Measurements from ENCODE around the gene SNX22.
"Not testable (repeated sequence)": the region's sequence is repeated elsewhere in the genome, so short reads cannot be mapped to it uniquely, and the experiment has no call there.

SNX22 gene

GRCh38 chr15:64151727-64152506 is at the start of gene SNX22:
TSS of gene SNX22 (plus strand) at chr15:64151731. CDS start at chr15:64151776, 45 bp downstream.
- no peak for DNase-seq

- no peak for DNase-seq
These were observed 49.0 kb upstream of the SNX22 start for GRCh38 chr15:64102497-64102896.

- DNase-seq = no peak
These were observed 46.3 kb upstream of the SNX22 start for GRCh38 chr15:64105113-64105704.

- no peak for DNase-seq
These were observed 44.2 kb upstream of the SNX22 start for GRCh38 chr15:64107337-64107736.

- DNase-seq = not testable (repeated sequence)
These were observed 41.3 kb upstream of the SNX22 start for GRCh38 chr15:64110108-64110701.

GRCh38 chr15:64110950-64111678 is 40.4 kb upstream of the SNX22 start:
- DNase-seq = no peak

- no peak for DNase-seq
These were observed 39.9 kb upstream of the SNX22 start for GRCh38 chr15:64111679-64112050.

GRCh38 chr15:64112073-64112772 is 39.3 kb upstream of the SNX22 start:
- DNase-seq = no peak

GRCh38 chr15:64112904-64113303 is 38.6 kb upstream of the SNX22 start:
- DNase-seq = no peak

GRCh38 chr15:64117759-64118487 is 33.6 kb upstream of the SNX22 start:
- no peak for DNase-seq

GRCh38 chr15:64120322-64120721 is 31.2 kb upstream of the SNX22 start:
- not testable (repeated sequence) for DNase-seq

- no peak for DNase-seq
These were observed 29.9 kb upstream of the SNX22 start for GRCh38 chr15:64121614-64122013.

GRCh38 chr15:64122444-64122843 is 29.1 kb upstream of the SNX22 start:
- no peak for DNase-seq

- no peak for DNase-seq
These were observed 28.6 kb upstream of the SNX22 start for GRCh38 chr15:64122936-64123351.

- no peak for DNase-seq
These were observed 25.6 kb upstream of the SNX22 start for GRCh38 chr15:64125978-64126377.

GRCh38 chr15:64127521-64128270 is 23.8 kb upstream of the SNX22 start:
- DNase-seq = no peak

GRCh38 chr15:64130159-64130558 is 21.4 kb upstream of the SNX22 start:
- no peak for DNase-seq

GRCh38 chr15:64131547-64131946 is 20.0 kb upstream of the SNX22 start:
- no peak for DNase-seq

- DNase-seq = no peak
These were observed 19.3 kb upstream of the SNX22 start for GRCh38 chr15:64132217-64132616.

GRCh38 chr15:64133623-64134344 is 17.7 kb upstream of the SNX22 start:
- DNase-seq = no peak

- no peak for DNase-seq
These were observed 17.1 kb upstream of the SNX22 start for GRCh38 chr15:64134345-64134829.
